Measurements from ENCODE around the gene STK36.

STK36 gene

DNA sequence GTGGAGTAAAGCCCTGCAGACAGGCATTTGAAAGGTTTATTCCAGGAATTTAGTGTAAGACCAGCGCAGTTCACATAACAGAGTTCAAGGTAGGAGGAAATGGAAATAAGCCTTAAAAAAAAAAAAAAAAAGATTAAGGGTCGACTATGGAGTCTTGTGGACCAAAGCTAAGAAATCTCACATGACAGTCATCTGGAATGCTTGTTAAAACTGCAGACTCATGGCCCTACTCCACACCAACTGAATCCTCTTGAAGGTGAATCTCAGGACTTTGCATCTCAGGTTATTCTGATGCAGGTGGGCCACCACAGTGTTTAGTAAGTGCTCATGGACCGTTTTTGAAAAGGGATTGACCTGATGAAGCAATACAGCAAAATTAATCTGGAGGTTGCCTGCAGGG lies 47.6 kb downstream of the STK36 start:
- Histone ChIP-seq H3K27me3 (ENCODE audit: insufficient read depth, insufficient read length) (no peaks in the 10 kb centered on the region), H3K36me3 (ENCODE audit: insufficient read depth, insufficient read length, low read length) (peaks cover 57% of the 10 kb centered on the region), H3K4me3 (ENCODE audit: insufficient read length, low read depth) (no peak overlapping the region), H3K9ac (ENCODE audit: insufficient read length, low read depth) (no peak overlapping the region), H3K4me1 (ENCODE audit: insufficient read depth, insufficient read length) (no peaks in the 10 kb centered on the region), H3K9me3 (ENCODE audit: insufficient read depth, low read length) (no peaks in the 10 kb centered on the region)
- TF ChIP-seq ZNF274 (IDR thresholded peaks at IDR 0.05; ENCODE audit: low read depth, low read length) = no peak
- no peak for TF ChIP-seq YY1 (IDR thresholded peaks at IDR 0.05; ENCODE audit: insufficient read depth, insufficient read length)
- TF ChIP-seq SUZ12 (IDR thresholded peaks at IDR 0.05; ENCODE audit: extremely low read depth, insufficient read depth, insufficient read length) = no peak
- no peak for DNase-seq (ENCODE audit: low read depth, low spot score)

DNA sequence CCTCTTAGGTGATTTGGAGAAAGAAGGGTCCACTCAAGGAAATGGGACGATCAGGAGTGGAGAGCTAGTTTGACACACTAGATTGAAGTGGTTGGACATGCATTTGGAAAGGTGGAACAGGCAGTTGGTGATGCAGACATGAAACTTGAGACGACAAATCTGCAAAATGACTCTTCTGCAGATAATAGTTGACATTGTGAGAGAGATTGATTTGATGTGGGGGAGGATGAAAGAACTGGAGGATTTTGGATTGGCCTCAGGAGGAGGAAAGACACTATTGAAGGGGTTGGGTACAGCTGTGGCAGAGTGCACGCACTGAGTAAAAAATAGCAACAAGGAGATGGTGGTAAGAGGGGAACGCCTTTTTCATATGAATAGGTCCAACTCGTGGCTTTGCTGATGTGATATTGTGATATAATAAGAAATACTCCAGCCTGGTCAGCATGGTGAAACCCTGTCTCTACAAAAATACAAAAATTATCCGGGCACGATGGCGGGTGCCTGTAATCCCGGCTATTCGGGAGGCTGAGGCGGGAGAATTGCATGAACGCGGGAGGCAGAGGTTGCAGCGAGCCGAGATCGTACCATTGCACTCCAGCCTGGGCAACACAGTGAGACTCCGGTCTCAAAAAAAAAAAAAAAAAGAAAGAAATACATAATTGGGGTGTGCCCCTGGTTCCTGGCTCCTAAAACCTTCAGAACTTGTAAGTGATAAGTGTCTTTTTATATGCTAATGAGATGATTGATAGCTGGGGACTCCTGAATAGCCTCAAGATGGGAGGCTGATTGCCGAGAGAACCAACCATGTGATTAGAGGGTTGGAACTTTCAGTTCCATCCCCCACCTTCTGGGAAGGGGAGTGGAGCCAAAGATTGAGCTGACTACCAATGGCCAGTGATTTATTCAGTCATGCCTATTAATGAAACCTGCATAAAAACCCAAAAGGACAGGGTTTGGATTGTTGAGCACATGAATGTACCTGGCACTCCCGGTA lies 48.5 kb downstream of the STK36 start:
- Histone ChIP-seq H3K4me3 (ENCODE audit: insufficient read length, low read depth) (no peak overlapping the region), H3K27me3 (ENCODE audit: insufficient read depth, insufficient read length) (no peaks in the 10 kb centered on the region), H3K36me3 (ENCODE audit: insufficient read depth, insufficient read length, low read length) (peaks cover 58% of the 10 kb centered on the region), H3K4me1 (ENCODE audit: insufficient read depth, insufficient read length) (no peaks in the 10 kb centered on the region), H3K9me3 (ENCODE audit: insufficient read depth, low read length) (peaks cover 6% of the 10 kb centered on the region; the same call in 1 of the 2 replicates), H3K9ac (ENCODE audit: insufficient read length, low read depth) (no peak overlapping the region)
- DNase-seq (ENCODE audit: low read depth, low spot score) = peak; percentile 25
- TF ChIP-seq YY1 (IDR thresholded peaks at IDR 0.05; ENCODE audit: insufficient read depth, insufficient read length) = no peak
- TF ChIP-seq ZNF274 (IDR thresholded peaks at IDR 0.05; ENCODE audit: low read depth, low read length) = no peak

DNA sequence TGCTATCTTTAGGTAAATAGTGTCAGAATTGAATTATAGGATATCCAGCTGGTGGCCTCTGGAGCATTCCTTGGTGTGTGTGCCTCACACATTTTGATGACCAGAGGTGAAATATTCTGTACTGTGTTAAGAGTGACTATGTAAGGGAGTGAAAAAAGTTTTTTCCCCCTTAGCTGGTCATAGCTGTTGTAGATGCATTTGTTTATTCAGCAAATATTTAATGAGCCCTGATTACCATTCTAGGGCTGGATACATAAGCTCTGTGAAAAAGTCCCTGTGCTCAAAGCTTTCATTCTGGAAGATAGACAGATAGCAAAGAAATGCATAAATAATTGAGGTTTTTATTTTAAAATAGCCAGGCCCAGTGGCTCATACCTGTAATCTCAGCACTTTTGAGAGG lies 49.6 kb downstream of the STK36 start:
- H3K9me3 ChIP-seq (ENCODE audit: insufficient read depth, low read length) = peaks cover 17% of the 10 kb centered on the region
- H3K27me3 ChIP-seq (ENCODE audit: insufficient read depth, insufficient read length) = no peaks in the 10 kb centered on the region
- H3K36me3 ChIP-seq (ENCODE audit: insufficient read depth, insufficient read length, low read length) = peaks cover 49% of the 10 kb centered on the region
- TF ChIP-seq ZNF274 (IDR thresholded peaks at IDR 0.05; ENCODE audit: low read depth, low read length) (no peak), YY1 (IDR thresholded peaks at IDR 0.05; ENCODE audit: insufficient read depth, insufficient read length) (no peak), SUZ12 (IDR thresholded peaks at IDR 0.05; ENCODE audit: extremely low read depth, insufficient read depth, insufficient read length) (no peak)
- H3K4me1 ChIP-seq (ENCODE audit: insufficient read depth, insufficient read length) = no peaks in the 10 kb centered on the region
- no peak overlapping the region for H3K4me3 ChIP-seq (ENCODE audit: insufficient read length, low read depth)
- no peak for DNase-seq (ENCODE audit: low read depth, low spot score)
- H3K9ac ChIP-seq (ENCODE audit: insufficient read length, low read depth) = no peak overlapping the region

DNA sequence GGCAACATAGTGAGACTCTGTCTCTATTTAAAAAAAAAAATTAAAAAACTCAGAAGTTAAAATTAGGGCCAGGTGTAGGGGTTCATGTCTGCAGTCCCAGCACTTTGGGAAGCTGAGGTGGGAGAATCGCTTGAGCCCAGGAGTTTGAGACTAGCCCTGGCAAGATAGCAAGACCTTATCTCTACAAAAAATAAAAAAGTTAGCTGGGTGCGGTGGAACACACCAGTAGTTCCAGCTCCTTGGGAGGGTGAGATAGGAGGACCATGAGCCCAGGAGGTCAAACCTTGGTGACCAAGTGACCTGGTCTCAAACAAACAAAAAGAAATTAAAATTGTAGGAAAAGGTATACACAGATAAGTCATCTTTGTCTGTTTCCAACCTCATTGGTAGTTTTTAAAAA lies 50.0 kb downstream of the STK36 start:
- Histone ChIP-seq H3K36me3 (ENCODE audit: insufficient read depth, insufficient read length, low read length) (peaks cover 45% of the 10 kb centered on the region), H3K4me1 (ENCODE audit: insufficient read depth, insufficient read length) (no peaks in the 10 kb centered on the region), H3K27me3 (ENCODE audit: insufficient read depth, insufficient read length) (no peaks in the 10 kb centered on the region), H3K9ac (ENCODE audit: insufficient read length, low read depth) (no peak overlapping the region), H3K4me3 (ENCODE audit: insufficient read length, low read depth) (no peak overlapping the region), H3K9me3 (ENCODE audit: insufficient read depth, low read length) (peaks cover 19% of the 10 kb centered on the region)
- DNase-seq (ENCODE audit: low read depth, low spot score) = no peak
- no peak for TF ChIP-seq YY1 (IDR thresholded peaks at IDR 0.05; ENCODE audit: insufficient read depth, insufficient read length)
- TF ChIP-seq ZNF274 (IDR thresholded peaks at IDR 0.05; ENCODE audit: low read depth, low read length) = no peak
- no peak for TF ChIP-seq SUZ12 (IDR thresholded peaks at IDR 0.05; ENCODE audit: extremely low read depth, insufficient read depth, insufficient read length)

DNA sequence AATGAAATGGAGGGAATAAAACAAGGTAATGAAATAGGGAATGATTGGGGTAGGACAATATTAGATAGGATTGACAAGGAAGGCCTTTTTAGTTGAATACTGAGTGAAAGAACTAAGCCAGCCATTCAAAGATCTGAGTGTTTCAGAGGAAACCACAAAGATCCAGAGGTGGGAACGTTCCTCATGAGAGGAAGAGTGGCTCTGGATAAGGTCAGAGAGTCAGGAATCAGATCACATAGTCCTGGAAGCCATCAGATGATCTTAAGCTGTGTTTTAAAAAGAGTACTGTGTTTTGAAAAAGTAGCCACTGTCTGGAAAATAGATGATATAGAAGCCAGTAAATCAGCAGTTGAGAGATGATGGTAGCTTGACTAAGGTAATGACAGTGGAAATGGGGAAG lies 50.5 kb downstream of the STK36 start:
- Histone ChIP-seq H3K36me3 (ENCODE audit: insufficient read depth, insufficient read length, low read length) (peaks cover 40% of the 10 kb centered on the region), H3K9me3 (ENCODE audit: insufficient read depth, low read length) (peaks cover 21% of the 10 kb centered on the region), H3K27me3 (ENCODE audit: insufficient read depth, insufficient read length) (no peaks in the 10 kb centered on the region), H3K4me3 (ENCODE audit: insufficient read length, low read depth) (no peak overlapping the region), H3K4me1 (ENCODE audit: insufficient read depth, insufficient read length) (no peaks in the 10 kb centered on the region), H3K9ac (ENCODE audit: insufficient read length, low read depth) (no peak overlapping the region)
- TF ChIP-seq YY1 (IDR thresholded peaks at IDR 0.05; ENCODE audit: insufficient read depth, insufficient read length) (no peak), SUZ12 (IDR thresholded peaks at IDR 0.05; ENCODE audit: extremely low read depth, insufficient read depth, insufficient read length) (no peak), ZNF274 (IDR thresholded peaks at IDR 0.05; ENCODE audit: low read depth, low read length) (no peak)
- DNase-seq (ENCODE audit: low read depth, low spot score) = no peak

DNA sequence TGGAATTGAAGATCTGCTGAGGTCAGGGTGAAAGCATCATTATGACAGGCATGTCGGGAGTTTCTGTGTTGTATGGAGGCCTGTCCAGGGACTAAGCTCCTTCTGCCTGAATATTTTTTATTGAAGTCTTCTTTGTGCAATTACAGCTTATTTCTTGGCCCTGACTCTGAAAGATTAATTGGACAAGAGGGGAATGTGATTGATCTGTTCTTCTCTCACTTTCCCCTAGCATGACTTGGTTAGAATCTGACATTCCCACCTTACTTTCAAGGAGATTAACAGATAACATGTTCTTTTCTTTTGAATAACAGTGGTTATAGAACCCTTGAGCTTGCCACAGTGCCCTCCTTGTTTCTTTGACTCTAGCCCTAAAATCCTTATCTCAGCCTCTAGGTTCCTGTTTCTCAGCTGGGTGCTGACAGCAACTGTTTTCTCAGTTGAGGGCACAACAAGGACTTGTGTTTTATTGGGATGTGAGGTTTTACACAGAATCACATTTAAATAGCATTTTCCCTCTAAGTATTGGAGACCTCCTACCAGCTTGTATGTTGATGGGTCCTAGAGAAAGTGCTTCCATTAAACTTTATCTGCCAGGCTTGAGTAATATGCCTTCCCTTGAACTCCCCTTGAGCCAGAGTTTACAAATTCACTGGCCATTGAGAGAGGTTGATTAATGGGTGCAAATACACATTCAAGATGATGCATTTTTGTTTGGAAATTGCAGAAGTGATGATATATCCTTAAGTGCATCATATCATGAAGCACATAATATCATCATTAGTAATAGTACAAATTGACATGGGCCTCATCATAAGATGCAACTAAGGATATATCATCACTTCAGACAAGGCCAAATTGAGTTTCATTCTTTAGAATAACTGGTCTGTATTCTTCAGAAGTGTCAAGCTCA lies 51.2 kb downstream of the STK36 start:
- H3K27me3 ChIP-seq (ENCODE audit: insufficient read depth, insufficient read length) = no peaks in the 10 kb centered on the region
- no peaks in the 10 kb centered on the region for H3K4me1 ChIP-seq (ENCODE audit: insufficient read depth, insufficient read length)
- H3K36me3 ChIP-seq (ENCODE audit: insufficient read depth, insufficient read length, low read length) = peaks cover 34% of the 10 kb centered on the region
- no peak overlapping the region for H3K9ac ChIP-seq (ENCODE audit: insufficient read length, low read depth)
- H3K4me3 ChIP-seq (ENCODE audit: insufficient read length, low read depth) = no peak overlapping the region
- H3K9me3 ChIP-seq (ENCODE audit: insufficient read depth, low read length) = peaks cover 21% of the 10 kb centered on the region
- DNase-seq (ENCODE audit: low read depth, low spot score) = no peak
- TF ChIP-seq SUZ12 (IDR thresholded peaks at IDR 0.05; ENCODE audit: extremely low read depth, insufficient read depth, insufficient read length) = no peak
- TF ChIP-seq ZNF274 (IDR thresholded peaks at IDR 0.05; ENCODE audit: low read depth, low read length) = no peak
- no peak for TF ChIP-seq YY1 (IDR thresholded peaks at IDR 0.05; ENCODE audit: insufficient read depth, insufficient read length)

All from NT2/D1 (cell line).